H9 (cell line): ENCODE measurements around the gene RIC8A. TPM values are rescaled to one million over a fixed set of nuclear protein-coding genes. Genes with fewer than 3 reads are reported as not detected.

Experiments used
- DNase-seq: peaks from one replicate; pipeline ENCODE4 v3.0.0-alpha.2; 2017
- H2AFZ ChIP-seq: one replicate; pipeline ENCODE4 v1.6.1; 2013; ENCODE audit warnings: mild to moderate bottlenecking, low read length, control low read depth, moderate library complexity
- H2AK5ac ChIP-seq: 2 replicates; pipeline ENCODE4 v1.6.1; 2013; ENCODE audit warnings: low read length, control low read depth, mixed read lengths; ENCODE audit not compliant: insufficient read length
- H2BK120ac ChIP-seq: one replicate; pipeline ENCODE4 v1.6.1; 2013; ENCODE audit warnings: low read depth, mild to moderate bottlenecking, low read length, control low read depth, inconsistent platforms; ENCODE audit not compliant: poor library complexity, severe bottlenecking
- H2BK12ac ChIP-seq: 2 replicates; pipeline ENCODE4 v1.6.1; 2013; ENCODE audit warnings: low read length, control low read depth, mixed read lengths, low read depth; ENCODE audit not compliant: insufficient read length
- H2BK15ac ChIP-seq: 2 replicates; pipeline ENCODE4 v1.6.1; 2013; ENCODE audit warnings: low read depth, low read length, control low read depth
- H2BK20ac ChIP-seq: one replicate; pipeline ENCODE4 v1.6.1; 2013; ENCODE audit warnings: low read depth, mild to moderate bottlenecking, low read length, control low read depth, inconsistent platforms; ENCODE audit not compliant: poor library complexity, severe bottlenecking
- H2BK5ac ChIP-seq: 2 replicates; pipeline ENCODE4 v1.6.1; 2013; ENCODE audit warnings: low read length, control low read depth, mixed read lengths; ENCODE audit not compliant: insufficient read length
- H3K14ac ChIP-seq: 2 replicates; pipeline ENCODE4 v1.6.1; 2013; ENCODE audit warnings: low read length, control low read depth; ENCODE audit not compliant: insufficient read depth
- H3K18ac ChIP-seq: 2 replicates; pipeline ENCODE4 v1.6.1; 2013; ENCODE audit warnings: low read depth, mild to moderate bottlenecking, mixed read lengths, low read length, control low read depth; ENCODE audit not compliant: insufficient read length
- H3K23ac ChIP-seq: 2 replicates; pipeline ENCODE4 v1.6.1; 2013; ENCODE audit warnings: low read length, control low read depth, mixed read lengths, low read depth; ENCODE audit not compliant: insufficient read length
- H3K23me2 ChIP-seq: 2 replicates; pipeline ENCODE4 v1.6.1; 2013; ENCODE audit warnings: low read depth, mild to moderate bottlenecking, mixed read lengths, low read length, control low read depth; ENCODE audit not compliant: insufficient read length, poor library complexity, severe bottlenecking
- H3K27ac ChIP-seq: 2 replicates; pipeline ENCODE4 v1.5.1; 2013; ENCODE audit warnings: low read length, control low read depth, mixed read lengths, low read depth; ENCODE audit not compliant: insufficient read length
- H3K27me3 ChIP-seq: 2 replicates; pipeline ENCODE4 v1.6.1; 2013; ENCODE audit warnings: low read length, control low read depth, inconsistent platforms; ENCODE audit not compliant: insufficient read depth
- H3K4ac ChIP-seq: 2 replicates; pipeline ENCODE4 v1.6.1; 2013; ENCODE audit warnings: low read depth, mild to moderate bottlenecking, control low read depth, inconsistent platforms, low read length, moderate library complexity
- H3K4me1 ChIP-seq: 2 replicates; pipeline ENCODE4 v1.6.1; 2013; ENCODE audit warnings: low read length, control low read depth, inconsistent platforms; ENCODE audit not compliant: insufficient read depth
- H3K4me2 ChIP-seq: 2 replicates; pipeline ENCODE4 v1.6.1; 2013; ENCODE audit warnings: low read length, control low read depth, mixed read lengths; ENCODE audit not compliant: insufficient read length, insufficient read depth
- H3K56ac ChIP-seq: 2 replicates; pipeline ENCODE4 v1.6.1; 2013; ENCODE audit warnings: low read depth, mild to moderate bottlenecking, mixed read lengths, low read length, control low read depth; ENCODE audit not compliant: insufficient read length
- H3K79me1 ChIP-seq: 2 replicates; pipeline ENCODE4 v1.6.1; 2013; ENCODE audit warnings: low read depth, mild to moderate bottlenecking, moderate library complexity, low read length, control low read depth, inconsistent platforms; ENCODE audit not compliant: insufficient read depth, poor library complexity, severe bottlenecking
- H3K79me2 ChIP-seq: 2 replicates; pipeline ENCODE4 v1.6.1; 2013; ENCODE audit warnings: low read length, control low read depth, inconsistent platforms; ENCODE audit not compliant: insufficient read depth
- H3K9ac ChIP-seq: 2 replicates; pipeline ENCODE4 v1.6.1; 2013; ENCODE audit warnings: low read length, control low read depth, mixed read lengths; ENCODE audit not compliant: insufficient read length; ENCODE audit errors: extremely low read depth
- H3K9me3 ChIP-seq: one replicate; pipeline ENCODE4 v1.6.1; 2013; ENCODE audit warnings: low read depth, low read length, inconsistent platforms; ENCODE audit not compliant: control insufficient read depth
- H3T11ph ChIP-seq: one replicate; pipeline ENCODE4 v1.6.1; 2013; ENCODE audit warnings: mild to moderate bottlenecking, low read length, control low read depth, inconsistent platforms
- H4K20me1 ChIP-seq: one replicate; pipeline ENCODE4 v1.6.1; 2013; ENCODE audit not compliant: control insufficient read depth, insufficient read length, insufficient read depth
- H4K5ac ChIP-seq: 2 replicates; pipeline ENCODE4 v1.6.1; 2013; ENCODE audit warnings: low read depth, mild to moderate bottlenecking, mixed read lengths, low read length, control low read depth; ENCODE audit not compliant: insufficient read length
- H4K8ac ChIP-seq: replicated peaks from 2 replicates; pipeline ENCODE4 v1.6.1; 2013; ENCODE audit warnings: low read length, control low read depth, mixed read lengths, low read depth; ENCODE audit not compliant: insufficient read length
- H4K91ac ChIP-seq: 2 replicates; pipeline ENCODE4 v1.6.1; 2013; ENCODE audit warnings: low read depth, mild to moderate bottlenecking, moderate library complexity, mixed read lengths, low read length, control low read depth; ENCODE audit not compliant: insufficient read length
- H3K27ac Mint-ChIP-seq, 3 experiments: 2 replicates in 2 of 3; 3 replicates in 1 of 3; pipeline ENCODE4 v1.8.0; 2020 to 2021; ENCODE audit warnings: mixed read lengths in 3 of 3, mild to moderate bottlenecking in 1 of 3, moderate library complexity in 1 of 3
- H3K27me3 Mint-ChIP-seq: 2 replicates; pipeline ENCODE4 v1.8.0; 2021; ENCODE audit warnings: low read depth, mild to moderate bottlenecking, moderate library complexity, mixed read lengths
- H3K36me3 Mint-ChIP-seq, 3 experiments: 2 replicates in 2 of 3; 3 replicates in 1 of 3; pipeline ENCODE4 v1.8.0; 2020 to 2021; ENCODE audit warnings: low read depth in 3 of 3, mixed read lengths in 3 of 3; ENCODE audit not compliant: insufficient read depth in 1 of 3
- H3K4me1 Mint-ChIP-seq, 2 experiments: 2 replicates each; pipeline ENCODE4 v1.8.0; 2020; ENCODE audit warnings: mixed read lengths in 2 of 2
- H3K4me3 Mint-ChIP-seq, 2 experiments: 2 replicates in 1 of 2; 3 replicates in 1 of 2; pipeline ENCODE4 v1.8.0; 2020 to 2021; ENCODE audit warnings: mild to moderate bottlenecking in 2 of 2, mixed read lengths in 2 of 2, moderate library complexity in 1 of 2
- H3K9me3 Mint-ChIP-seq, 2 experiments: 2 replicates in 1 of 2; 3 replicates in 1 of 2; pipeline ENCODE4 v1.8.0; 2020; ENCODE audit warnings: mild to moderate bottlenecking in 2 of 2, mixed read lengths in 2 of 2, moderate library complexity in 1 of 2
- WGBS: extraction: QIAGEN DNeasy Blood & Tissue Kit; methylation state at CpG from one replicate; pipeline ENCODE4 v1.1.7; 2013; ENCODE audit warnings: missing lambda C conversion rate, low lambda C conversion rate, mixed read lengths; ENCODE audit not compliant: insufficient read length; ENCODE audit errors: extremely low coverage; 5-methylcytosine and 5-hydroxymethylcytosine counted together
- total RNA-seq: library from RNA; stranded (reverse); gene quantifications from 2 replicates; pipeline ENCODE4 v1.2.1, GENCODE V29; 2021
- TF ChIP-seq, protein P1 (sequence below): fragments of 200-600 bp; sonication (generic); conservative IDR thresholded peaks from 3 replicates; pipeline ENCODE4 v1.8.0; 2021; ENCODE audit warnings: antibody characterized with exemption, mild to moderate bottlenecking

Gene RIC8A
- total RNA-seq, 1 experiment from 2014 or later, result 94.9 TPM

DNA sequence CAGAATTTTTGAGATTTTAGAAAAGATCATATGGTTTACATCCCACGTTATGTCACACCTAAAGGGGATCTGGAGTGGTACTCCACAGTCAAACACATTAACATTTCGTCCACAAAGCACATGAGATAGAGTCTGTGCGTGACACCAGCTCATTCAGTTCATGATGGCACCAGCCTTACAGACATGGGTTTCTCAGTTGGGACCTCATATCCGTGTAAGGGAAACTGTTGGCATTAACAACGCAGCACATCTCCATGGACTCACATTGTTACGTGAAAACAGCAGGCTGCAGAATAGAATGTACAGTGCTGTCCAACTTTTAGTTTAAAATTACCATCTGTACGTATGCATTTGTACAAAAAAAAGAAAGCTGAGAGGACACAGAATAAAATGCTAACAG, 14.0 kb downstream of the RIC8A start:
- Histone ChIP-seq H3K9ac (no peak overlapping the region), H3K4me2 (no peak overlapping the region), H2BK15ac (no peak overlapping the region), H3K14ac (no peak overlapping the region), H3T11ph (no peak overlapping the region), H3K27ac (no peak overlapping the region), H3K4me1 (no peaks in the 10 kb centered on the region), H2BK20ac (no peak overlapping the region), H3K79me2 (no peaks in the 10 kb centered on the region), H2AFZ (no peak overlapping the region), H3K4ac (no peak overlapping the region), H2BK120ac (no peak overlapping the region), H3K23me2 (no peaks in the 10 kb centered on the region), H4K5ac (no peak overlapping the region), H4K8ac (no peak overlapping the region), H3K18ac (no peak overlapping the region), H2BK12ac (no peak overlapping the region), H2BK5ac (no peak overlapping the region), H3K9me3 (no peaks in the 10 kb centered on the region), H3K27me3 (no peaks in the 10 kb centered on the region), H4K91ac (no peak overlapping the region), H2AK5ac (no peak overlapping the region), H3K79me1 (no peaks in the 10 kb centered on the region), H3K56ac (no peak overlapping the region), H4K20me1 (no peaks in the 10 kb centered on the region), H3K23ac (no peak overlapping the region)
- H3K9me3 Mint-ChIP-seq, result no peaks in the 10 kb centered on the region
- H3K4me3 Mint-ChIP-seq, result no peak overlapping the region
- H3K36me3 Mint-ChIP-seq, result peaks cover 0 to 12% (median 5%) of the 10 kb centered on the region in 3 experiments; a peak in 4 of 7 replicates
- no CpG with 5 or more reads among the region's 7 CpGs for WGBS
- H3K27ac Mint-ChIP-seq, result no peak overlapping the region
- TF ChIP-seq, protein P1, sequence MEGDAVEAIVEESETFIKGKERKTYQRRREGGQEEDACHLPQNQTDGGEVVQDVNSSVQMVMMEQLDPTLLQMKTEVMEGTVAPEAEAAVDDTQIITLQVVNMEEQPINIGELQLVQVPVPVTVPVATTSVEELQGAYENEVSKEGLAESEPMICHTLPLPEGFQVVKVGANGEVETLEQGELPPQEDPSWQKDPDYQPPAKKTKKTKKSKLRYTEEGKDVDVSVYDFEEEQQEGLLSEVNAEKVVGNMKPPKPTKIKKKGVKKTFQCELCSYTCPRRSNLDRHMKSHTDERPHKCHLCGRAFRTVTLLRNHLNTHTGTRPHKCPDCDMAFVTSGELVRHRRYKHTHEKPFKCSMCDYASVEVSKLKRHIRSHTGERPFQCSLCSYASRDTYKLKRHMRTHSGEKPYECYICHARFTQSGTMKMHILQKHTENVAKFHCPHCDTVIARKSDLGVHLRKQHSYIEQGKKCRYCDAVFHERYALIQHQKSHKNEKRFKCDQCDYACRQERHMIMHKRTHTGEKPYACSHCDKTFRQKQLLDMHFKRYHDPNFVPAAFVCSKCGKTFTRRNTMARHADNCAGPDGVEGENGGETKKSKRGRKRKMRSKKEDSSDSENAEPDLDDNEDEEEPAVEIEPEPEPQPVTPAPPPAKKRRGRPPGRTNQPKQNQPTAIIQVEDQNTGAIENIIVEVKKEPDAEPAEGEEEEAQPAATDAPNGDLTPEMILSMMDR, result no peak
- H3K4me1 Mint-ChIP-seq, result no peaks in the 10 kb centered on the region
- no peak for DNase-seq
- peaks cover 1% of the 10 kb centered on the region; the same call in 1 of the 2 replicates for H3K27me3 Mint-ChIP-seq
